ENCODE results near the gene MYF5.

MYF5 gene

GRCh38 chr12:80708259-80708974 is 8.3 kb upstream of the MYF5 start:
- no peak for DNase-seq

- DNase-seq, result no peak
Measured at GRCh38 chr12:80708975-80709328, 7.8 kb upstream of the MYF5 start.

GRCh38 chr12:80709811-80710726 is 6.6 kb upstream of the MYF5 start:
- DNase-seq, result no peak

- no peak for DNase-seq
Measured at GRCh38 chr12:80710727-80711449, 5.8 kb upstream of the MYF5 start.

- DNase-seq, result no peak
Measured at GRCh38 chr12:80711866-80712265, 4.8 kb upstream of the MYF5 start.

- no peak for DNase-seq
Measured at GRCh38 chr12:80712866-80713265, 3.8 kb upstream of the MYF5 start.

- no peak for DNase-seq
Measured at GRCh38 chr12:80713419-80713818, 3.3 kb upstream of the MYF5 start.

- no peak for DNase-seq
Measured at GRCh38 chr12:80714055-80714454, 2.7 kb upstream of the MYF5 start.

- no peak for DNase-seq
Measured at GRCh38 chr12:80714846-80715245, 1.9 kb upstream of the MYF5 start.

- DNase-seq, result no peak
Measured at GRCh38 chr12:80715713-80716249, 931 bp upstream of the MYF5 start.

- no peak for DNase-seq
Measured at GRCh38 chr12:80717856-80718255, 1.1 kb downstream of the MYF5 start.

- DNase-seq, result no peak
Measured at GRCh38 chr12:80720516-80720915, 3.8 kb downstream of the MYF5 start.

GRCh38 chr12:80721326-80721725 is 4.6 kb downstream of the MYF5 start:
- no peak for DNase-seq

- DNase-seq, result no peak
Measured at GRCh38 chr12:80745851-80746505, 29.3 kb downstream of the MYF5 start.

- no peak for DNase-seq
Measured at GRCh38 chr12:80747800-80748199, 31.1 kb downstream of the MYF5 start.

- DNase-seq, result no peak
Measured at GRCh38 chr12:80749456-80749855, 32.7 kb downstream of the MYF5 start.

GRCh38 chr12:80752464-80752863 is 35.8 kb downstream of the MYF5 start:
- no peak for DNase-seq

GRCh38 chr12:80754274-80754673 is 37.6 kb downstream of the MYF5 start:
- no peak for DNase-seq

- no peak for DNase-seq
Measured at GRCh38 chr12:80756875-80757274, 40.2 kb downstream of the MYF5 start.

GRCh38 chr12:80761838-80762237 is 45.1 kb downstream of the MYF5 start:
- no peak for DNase-seq

- no peak for DNase-seq
Measured at GRCh38 chr12:80763874-80764273, 47.2 kb downstream of the MYF5 start.

- DNase-seq, result no peak
Measured at GRCh38 chr12:80766210-80766609, 49.5 kb downstream of the MYF5 start.

- no peak for DNase-seq
Measured at GRCh38 chr12:80766897-80767296, 50.2 kb downstream of the MYF5 start.

Data from activated CD8-positive, alpha-beta memory T cell treated with anti-CD3 and anti-CD28 coated beads for 24 hours (primary cell).